HG02852 (cell line): ENCODE measurements around the gene MED26.

Experiments used
- ATAC-seq: cut with Tn5 transposase; IDR thresholded peaks from one replicate; pipeline ENCODE4 v1.9.1; 2021; ENCODE audit warnings: mild to moderate bottlenecking, moderate library complexity; ENCODE audit not compliant: unreplicated experiment

The MED26 gene

DNA sequence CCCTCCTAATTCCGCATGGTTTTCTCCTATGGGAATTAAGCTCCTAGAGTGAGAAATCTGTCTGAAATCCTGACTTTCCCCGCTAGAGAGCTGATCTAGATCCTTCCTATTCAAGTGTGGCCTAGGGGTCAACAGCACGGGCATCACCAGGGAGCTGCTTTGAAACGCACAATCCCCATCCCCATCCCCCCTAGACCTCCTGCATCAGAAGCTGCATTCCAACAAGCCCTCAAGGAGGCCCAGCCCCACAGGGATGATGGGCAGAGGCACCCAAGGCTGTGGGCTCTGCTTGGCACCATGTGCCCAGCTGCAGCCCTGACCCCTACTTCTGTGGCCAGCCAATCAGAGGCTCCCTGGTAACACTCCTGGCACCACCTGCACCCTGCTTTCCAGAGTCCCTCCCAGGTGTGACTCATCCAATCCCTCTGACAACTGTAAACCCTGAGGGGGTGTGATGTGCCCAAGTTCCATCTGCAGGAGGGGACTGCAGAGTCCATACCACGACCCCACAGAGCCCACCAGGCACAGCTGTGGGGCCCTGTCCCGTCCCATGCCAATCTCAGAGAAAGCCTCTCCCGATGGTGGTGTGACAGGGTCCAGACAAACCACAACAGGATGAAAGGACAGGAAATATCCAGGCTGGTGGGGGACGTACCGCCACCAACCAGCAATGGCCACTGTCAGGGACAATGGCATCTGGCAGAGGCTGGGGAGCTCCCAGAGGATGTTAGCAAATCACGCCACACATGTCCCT is 36.0 kb downstream of the MED26 start:
- no peak for ATAC-seq

- no peak for ATAC-seq
Observed at GRCh38 chr19:16590876-16591802, 36.9 kb downstream of the MED26 start.

DNA sequence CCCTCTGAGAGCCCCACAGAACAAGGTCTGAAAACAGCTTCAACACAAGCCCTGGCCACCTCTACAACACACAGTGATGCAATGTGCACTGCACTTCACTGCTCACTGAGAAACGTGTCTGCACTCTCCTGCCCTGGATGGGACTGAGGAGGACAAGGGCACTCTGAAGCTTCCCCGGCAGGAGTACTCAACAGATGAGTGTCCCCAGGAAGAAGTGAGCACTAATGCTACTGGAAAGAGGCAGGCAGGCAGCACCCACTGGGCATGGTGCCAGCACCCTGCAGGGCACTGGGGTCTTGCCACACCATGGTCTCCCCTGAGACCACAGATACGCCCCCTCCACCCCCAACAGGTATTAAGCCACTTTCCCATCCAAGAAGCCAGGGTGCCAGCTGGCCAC is 38.1 kb downstream of the MED26 start:
- ATAC-seq, result no peak

DNA sequence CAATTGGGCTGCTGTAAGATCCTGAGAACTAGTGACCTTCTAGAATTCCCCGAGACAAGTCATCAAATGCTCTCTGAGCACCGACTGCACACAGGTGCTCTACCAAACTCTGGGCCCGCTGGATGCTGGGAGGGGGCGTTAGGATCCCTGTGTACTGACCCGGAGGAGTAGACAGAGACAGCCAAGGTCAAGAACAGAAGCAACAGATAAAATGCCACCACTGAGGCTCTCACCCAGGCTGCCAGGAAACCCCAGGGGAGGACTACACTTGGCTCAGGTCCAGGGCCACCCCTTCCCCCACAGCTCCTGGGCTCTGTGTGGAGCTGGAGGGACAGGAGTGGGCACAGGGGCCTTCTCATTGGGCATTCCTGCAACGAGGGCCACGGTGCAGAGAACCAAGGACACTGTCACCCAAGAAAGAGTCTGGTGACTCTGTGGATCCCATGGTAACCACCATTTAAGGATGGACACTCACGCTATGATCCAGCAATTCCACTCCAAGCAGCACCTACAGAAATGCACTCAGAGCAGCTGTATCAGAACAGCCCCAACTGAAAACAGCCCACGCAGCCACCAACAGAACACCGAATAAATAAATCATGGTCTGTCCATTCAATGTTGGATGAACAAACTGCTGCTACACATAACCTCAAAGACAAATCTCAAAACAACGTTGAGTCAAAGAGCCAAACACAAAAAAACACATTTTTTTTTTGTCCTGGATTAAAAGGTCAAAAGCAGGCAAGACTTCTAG is 39.0 kb downstream of the MED26 start:
- peak; percentile 2 for ATAC-seq

DNA sequence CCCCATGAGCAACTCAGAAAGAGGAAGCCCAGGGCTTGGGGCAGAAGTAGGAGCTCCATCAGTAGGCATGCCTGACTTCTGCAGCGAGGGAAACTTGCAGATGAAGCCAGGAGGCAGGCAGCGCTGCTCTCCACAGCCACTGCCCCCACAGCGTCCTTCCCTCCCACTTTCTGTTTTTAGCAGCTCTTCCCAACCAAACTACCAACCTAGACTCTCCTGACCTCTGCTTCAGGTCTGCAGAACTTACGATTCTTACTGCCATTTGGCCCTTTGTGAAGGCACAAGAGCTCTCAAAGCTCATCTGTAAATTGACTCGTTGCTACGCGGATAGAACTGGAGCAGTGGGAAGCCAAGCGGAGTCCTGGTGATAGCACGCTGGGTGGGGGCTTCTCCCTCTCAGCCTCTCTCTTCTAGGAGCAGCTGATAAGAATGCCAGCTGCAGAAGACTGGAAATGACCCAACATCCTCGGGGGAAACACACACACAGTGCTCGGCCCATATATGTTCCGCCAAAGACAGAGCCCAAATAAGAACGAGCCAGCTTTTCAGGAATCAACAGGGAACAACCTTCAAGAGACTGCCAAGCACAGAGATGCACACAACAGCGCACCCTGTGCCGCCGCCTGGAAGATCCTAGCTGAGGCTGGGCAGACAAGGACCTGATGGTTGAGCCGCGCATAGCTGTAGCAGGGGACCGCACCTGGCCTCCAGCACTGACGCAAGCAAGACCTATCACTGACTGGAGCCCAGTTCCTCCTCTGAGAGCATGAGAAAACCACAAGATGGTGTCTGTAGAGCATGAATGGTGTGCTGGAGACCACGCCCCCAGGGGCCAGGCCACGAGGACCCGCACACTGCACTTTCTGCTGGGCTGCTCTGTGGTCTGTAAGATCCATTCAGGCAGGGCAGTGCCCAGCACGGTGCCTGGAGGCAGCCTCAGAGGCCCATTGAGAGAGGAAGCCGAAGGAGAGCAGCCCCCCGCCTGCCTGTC is 39.9 kb downstream of the MED26 start:
- peak; percentile 47 for ATAC-seq

DNA sequence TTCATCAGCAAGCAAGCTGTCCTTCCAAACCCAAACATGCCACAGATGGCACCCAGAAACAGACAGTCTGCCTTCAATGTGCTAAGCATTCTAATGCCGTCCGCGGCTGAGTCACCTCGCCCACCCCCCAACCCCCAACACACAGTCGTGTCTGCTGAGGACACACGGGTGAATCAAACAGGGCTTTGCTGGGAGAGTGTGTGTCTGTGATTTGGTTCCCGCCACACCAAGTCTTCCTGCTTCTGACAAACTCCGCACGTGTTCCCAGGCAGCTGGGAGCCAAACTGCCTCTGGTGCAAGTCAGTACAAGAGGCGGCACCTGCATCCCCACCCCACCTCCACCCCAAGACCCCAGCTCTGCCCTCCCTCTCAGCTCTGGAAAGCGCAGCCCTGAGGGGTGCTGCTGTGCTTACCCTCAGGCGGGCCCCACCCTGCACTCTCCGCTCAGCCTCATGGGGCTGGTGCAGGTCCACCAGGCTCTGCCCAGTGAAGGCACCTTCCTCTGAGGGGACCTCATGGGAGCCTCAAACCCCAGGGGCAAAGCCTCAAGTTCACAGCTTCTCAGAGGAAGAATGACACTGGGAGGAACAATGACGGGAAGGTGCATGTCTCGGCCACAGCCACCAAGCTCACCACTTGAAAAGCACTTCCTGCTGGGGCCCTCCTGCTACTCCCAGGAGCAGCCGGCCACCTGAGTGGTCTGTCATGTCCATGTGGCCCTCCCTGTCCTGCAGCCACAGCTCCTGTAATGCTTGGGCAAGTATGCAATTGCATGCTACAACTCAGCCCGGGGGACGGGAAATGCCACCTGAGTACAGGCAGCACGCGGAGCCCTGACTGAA is 40.8 kb downstream of the MED26 start:
- ATAC-seq, result no peak

DNA sequence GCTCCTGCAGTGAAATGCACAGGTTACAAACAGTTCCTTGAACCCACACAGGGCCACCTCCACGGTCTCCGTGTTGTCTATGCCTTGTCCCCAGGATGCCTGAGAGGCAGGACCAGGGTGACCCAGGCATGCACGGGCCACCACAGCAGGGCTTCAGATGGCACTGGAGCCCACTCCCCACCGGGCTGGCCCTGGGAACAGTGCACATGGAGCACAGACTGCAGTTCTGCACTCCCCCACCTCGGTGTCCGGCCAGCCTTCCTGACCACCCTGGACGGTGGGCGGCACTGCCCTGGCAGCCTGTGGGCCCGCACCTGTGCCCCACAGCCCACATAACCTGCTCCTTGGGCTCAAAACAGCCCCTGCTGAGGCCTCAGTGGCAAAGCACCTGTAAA is 41.5 kb downstream of the MED26 start:
- ATAC-seq, result no peak

DNA sequence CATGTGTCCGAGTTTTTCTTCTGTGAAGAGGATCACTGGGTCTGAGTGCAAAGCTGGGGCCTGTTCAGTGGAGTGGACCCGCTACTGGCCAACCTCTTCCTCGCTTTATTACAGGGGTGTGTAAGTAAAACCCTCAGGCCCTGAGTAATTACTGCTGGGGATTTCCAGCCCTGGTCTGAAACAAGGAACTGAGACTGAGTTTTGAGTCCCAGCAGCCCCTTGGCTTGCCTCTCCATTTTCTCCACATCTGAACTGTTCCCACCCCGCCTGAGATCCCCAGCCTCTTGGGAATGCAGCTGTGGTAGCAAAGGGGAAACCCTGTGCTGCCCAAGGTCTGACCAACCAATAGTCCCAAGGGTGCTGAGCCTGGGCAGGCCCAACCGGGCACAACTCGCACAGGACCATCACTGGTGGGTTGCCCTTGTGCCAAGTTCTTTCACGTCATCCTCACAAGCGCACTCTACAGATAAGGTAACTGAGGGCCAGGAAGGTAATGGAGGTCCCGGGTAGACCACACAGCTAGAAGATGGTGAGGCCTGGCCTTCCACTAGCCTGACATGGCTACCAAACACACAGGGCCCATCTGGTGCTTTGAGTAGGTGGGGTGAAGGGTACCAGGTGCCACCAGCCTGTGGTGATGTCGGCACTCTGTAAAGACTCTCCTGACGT is 42.1 kb downstream of the MED26 start:
- ATAC-seq, result peak; percentile 30

GRCh38 chr19:16585094-16585801 is 42.8 kb downstream of the MED26 start:
- no peak for ATAC-seq

DNA sequence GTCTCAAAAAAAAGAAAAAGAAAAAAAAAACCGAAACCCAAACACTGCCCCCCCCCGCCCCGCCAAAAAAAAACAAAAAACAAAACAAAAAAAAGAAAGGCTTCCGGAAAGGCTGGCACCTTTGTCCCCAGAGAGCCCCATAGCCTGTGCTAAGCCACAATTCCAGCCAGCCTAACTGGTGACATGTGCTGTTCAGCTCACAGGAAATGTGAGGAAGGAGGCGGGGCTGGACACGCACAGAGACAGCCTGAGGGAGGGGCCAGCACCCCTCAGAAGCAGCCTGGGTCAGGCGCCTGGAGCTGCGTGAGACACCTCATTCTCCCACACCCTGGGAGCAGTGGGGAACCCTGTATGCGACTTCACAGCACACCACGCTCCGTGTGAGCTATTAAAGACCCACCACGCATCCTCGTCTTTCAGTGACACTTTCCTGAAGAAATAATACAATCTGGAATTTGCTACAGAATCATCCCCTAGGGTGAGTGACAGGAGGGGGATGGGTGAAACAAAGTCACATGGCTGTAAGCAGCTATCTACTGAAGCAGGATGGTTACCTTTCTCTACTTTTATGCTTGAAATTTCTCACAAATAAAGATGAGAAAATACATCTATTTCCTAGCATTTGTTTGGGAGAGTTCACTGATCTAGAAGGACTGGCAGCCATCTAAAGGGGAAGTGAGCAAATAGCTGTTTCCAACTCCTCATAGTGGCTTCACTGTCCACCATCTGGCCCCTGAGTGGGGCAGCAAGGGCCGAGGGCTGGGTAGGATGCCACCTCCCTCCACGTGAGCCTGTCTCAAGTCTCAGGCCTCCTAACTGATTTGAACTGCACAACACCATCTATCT is 43.5 kb downstream of the MED26 start:
- ATAC-seq, result peak; percentile 46

DNA sequence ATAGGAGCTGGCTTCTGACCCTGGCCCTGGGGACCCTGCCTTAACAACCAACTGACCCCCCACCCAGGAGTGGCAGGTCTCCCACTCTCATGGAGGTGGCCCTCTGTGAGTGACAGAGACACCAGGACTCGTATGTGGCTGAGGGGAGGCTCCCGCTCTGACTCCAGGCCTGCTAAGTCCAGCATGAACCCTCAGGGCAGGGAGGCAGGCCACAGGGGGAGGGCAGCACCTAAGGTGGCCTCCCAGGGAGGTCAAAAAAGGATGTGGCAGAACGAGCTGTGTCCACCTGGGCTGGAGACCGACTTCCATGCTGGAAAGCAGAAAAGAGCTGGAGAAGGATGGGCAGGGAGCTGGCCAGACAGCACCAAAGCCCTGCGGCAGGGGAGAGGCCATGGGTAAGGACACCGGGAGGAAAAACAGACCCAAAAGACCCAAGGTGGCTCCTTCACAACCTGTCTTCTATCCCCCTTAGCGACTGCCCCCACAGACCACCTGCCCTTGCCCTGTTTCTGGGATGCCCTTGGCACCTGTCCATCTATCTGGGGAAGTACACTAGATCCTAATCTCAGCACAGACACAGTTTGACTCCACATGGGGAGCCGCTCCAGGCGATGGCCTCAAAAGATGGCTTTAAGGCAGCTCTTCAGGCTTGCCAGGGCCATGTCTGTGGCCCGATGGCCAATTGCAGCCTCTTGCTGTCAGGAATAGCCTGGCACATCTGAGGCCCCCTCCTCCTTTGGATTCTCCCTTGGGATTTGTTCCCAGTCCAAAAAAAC is 45.3 kb downstream of the MED26 start:
- ATAC-seq, result no peak

- no peak for ATAC-seq
Observed at GRCh38 chr19:16581971-16582343, 46.0 kb downstream of the MED26 start.

GRCh38 chr19:16581145-16581970 is 46.6 kb downstream of the MED26 start:
- ATAC-seq, result no peak

DNA sequence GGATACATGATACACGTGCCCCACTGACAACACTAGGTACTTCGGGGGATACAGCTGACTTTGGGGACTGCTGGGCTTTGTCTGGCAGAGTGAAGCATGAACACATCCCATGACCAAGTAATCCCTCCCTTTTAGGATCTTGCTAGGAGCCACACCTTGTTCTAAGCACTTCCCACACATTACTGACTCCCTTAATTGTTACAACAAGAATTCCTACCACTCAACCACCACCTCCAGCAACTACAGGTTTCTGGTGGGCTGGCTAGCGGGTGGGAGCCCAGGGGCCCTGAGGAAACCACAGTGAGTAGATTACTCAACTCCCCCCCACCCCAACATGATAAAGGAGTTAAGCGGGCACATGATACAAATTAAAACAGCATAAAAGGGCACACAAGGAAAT is 48.6 kb downstream of the MED26 start:
- no peak for ATAC-seq

DNA sequence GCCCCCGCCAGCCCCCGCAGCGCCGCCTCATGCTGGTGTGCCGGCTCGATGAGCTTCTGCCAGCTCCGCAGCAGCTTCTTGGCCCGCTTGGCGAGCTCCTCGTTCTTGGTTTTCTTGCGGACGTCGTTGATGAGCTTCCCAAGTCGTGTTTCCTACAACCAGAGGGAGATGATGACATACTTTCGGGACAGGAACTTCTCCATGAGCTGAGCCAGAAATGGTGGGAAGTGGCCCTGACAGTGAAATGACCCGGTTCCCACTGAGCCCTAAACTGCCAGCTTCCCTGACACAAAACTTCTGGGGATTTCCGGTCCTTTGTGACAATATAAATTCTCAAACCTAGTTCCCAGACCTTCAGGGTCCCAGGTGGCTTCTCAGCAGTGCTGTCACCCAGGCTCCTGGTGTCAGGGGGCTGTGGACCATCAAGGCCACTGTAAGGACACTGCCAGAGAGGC is 50.4 kb downstream of the MED26 start:
- no peak for ATAC-seq
